IPS-11a (cell line): ENCODE data around the gene CHRNB2.
A peak's percentile ranks its signal among the peaks of the same experiment; 100 is the strongest.

ENCODE experiments used
- H3K4me3 ChIP-seq: one replicate; pipeline ENCODE4 v1.5.1; 2013; ENCODE audit warnings: low read depth, low read length, control low read depth

CHRNB2 gene

DNA sequence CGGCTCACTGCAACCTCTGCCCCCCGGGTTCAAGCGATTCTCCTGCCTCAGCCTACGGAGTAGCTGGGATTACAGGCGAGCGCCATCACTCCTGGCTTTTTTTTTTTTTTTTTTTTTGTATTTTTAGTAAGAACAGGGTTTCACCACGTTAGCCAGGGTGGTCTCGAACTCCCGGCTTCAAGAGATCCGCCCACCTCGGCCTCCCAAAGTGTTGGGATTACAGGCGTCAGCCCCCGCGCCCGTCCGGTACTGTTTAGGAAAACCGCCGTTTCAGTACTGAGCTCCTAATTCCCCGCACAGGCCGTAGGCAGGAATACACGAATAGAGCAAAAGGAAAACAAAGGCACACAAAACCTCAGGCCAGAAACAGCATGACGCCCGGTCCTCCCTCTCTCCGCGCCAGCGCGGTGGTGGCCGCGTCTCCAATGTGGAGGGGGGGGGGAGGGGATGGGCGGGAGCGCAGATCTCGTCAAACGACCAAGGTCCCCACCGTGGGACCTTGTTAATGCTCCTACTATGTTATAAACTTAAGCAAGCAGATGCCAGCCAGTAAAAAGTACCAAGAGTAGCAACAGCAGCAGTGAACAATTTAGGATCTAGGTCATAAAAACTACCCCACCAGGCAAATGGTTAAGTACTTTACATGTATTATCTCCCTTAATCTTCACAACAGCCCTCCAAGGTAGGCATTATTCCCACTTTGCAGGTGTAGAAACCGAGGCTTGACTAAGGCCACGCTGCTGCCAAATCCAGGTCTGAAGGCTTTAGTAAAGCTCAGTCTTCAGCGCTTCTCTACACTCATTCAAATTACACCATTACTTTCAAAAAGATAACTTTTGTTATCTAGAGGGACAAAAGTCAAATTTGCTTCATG lies 41.1 kb downstream of the CHRNB2 start:
- H3K4me3 ChIP-seq = peak overlapping the region; percentile 96

DNA sequence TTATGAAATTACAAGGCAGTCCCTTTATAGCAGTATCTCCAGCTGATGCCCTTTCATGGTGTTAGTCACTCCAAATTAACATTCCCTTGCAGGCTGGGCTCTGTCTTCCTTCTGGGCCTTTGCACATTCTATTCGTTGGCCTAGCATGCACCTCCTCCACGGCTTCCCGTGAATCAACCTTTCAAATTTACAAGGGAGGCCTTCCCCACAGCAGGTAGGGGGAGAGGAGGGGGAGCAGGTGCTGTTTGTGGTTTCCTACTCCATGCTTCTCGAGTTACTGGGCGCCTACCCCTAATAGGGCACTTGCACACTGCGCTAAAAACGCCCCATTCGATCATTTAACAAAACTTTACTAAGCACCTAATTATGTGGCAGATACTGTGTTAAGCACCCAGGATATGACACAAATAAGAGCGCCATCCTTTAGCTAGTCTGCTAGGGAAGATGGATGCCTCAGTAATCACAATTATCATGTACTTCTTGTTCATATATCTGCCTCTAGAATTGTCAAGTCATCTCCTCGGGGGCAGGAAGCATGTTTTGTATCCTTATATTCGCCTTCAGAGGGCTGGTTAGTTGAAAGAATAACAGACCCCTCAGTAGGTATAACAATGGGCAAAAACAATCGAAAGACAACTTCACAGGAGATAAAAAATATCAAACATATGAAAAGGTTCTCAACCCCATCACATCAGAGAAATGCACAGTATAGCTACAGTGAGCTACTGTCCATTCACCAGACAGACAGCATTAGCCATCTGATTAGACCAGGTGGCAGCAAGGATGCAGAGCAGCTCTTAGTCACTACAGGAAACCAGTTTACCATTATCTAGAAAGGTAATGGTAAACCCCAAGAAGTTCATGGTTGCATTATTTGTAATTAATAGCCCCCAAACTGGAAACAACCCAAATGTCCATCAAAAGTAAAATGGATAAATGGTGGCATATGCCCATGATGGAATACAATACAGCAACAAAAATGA lies 42.1 kb downstream of the CHRNB2 start:
- H3K4me3 ChIP-seq = no peak overlapping the region

DNA sequence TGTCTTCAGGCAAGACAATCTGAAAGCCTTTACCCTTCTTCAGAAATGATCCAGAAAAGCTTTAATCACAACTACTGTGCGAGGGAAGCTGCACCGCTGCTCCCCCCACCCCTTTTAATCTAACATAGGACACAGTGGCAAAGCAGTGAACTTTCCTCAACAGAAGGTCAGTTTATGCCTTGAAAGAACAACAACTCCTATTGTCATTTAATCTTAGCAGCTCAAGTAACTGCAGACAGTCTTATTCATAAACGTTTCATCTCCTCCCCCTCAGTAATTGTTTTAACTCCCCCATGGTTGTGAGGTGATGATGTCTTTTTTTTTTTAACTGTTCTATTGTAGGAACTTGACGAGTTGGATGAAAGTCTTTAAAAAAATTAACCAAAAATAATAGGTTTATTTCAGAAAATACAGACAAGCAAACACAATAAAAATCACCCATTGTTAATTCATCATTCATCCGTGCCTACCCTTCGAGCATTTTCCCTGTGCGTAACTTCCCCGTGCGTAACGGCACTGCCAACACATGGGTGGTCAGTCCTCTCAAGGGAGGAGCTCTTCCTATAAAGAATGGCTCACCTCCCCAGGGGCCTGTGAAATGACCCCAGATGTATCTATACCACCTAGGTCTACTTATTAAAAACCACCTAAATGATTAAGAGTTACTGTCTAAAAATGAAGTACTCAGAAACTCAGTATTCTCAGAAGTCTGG lies 43.7 kb downstream of the CHRNB2 start:
- no peak overlapping the region for H3K4me3 ChIP-seq

DNA sequence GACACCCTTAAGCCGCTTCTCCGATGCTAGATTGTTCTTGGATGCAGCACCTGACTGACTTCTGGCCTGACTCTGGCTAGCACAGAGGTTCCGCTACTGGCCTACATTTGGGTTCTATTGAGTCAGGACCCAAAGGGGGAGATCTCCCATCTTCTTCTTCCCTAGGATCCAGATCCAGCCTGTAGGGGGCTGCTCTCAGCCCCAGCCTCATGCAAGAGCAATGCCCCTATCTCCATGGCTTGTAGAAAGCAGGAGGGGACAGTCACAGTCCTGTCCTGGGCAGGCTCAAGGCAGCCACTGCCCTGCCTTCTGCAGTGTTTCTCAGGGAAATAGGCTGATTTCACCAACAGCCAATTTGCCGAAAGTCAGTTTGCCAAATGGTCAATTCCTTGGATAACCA lies 46.7 kb downstream of the CHRNB2 start:
- H3K4me3 ChIP-seq = no peak overlapping the region

DNA sequence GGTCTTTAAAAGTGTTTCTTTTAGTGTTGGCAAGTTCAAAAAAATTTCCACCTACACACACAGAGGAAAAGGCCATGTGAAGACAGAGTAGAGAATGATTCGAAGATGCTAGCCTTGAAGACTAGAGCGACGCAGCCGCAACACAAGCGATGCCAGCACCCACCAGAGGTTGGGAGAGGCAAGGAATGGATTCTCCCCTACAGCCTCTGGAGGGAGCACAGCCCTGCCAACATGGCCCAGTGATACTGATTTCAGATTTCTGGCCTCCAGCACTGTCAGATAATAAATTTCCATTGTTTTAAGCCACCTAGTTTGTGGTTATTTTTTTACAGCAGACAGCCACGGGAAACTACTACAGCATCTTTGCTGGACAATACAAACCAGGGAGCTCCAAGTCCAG lies 47.3 kb downstream of the CHRNB2 start:
- H3K4me3 ChIP-seq = no peak overlapping the region

DNA sequence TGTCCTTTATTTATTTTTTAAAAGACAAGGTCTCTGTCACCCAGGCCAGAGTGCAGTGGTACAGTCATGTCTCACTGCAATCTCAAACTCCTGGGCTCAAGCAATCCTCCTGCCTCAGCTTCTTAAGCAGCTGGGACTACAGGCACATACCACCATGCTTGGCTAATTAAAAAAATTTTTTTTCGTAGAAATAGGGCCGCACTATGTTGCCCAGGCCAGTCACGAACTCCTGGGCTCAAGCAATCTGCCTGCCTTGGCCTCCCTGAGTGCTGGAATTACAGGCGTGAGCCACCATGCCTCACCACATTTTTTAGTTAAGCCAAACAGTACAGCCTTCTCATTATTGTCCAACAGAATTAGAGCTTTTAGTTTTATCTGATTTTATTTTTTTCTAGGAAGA lies 47.8 kb downstream of the CHRNB2 start:
- H3K4me3 ChIP-seq = no peak overlapping the region

DNA sequence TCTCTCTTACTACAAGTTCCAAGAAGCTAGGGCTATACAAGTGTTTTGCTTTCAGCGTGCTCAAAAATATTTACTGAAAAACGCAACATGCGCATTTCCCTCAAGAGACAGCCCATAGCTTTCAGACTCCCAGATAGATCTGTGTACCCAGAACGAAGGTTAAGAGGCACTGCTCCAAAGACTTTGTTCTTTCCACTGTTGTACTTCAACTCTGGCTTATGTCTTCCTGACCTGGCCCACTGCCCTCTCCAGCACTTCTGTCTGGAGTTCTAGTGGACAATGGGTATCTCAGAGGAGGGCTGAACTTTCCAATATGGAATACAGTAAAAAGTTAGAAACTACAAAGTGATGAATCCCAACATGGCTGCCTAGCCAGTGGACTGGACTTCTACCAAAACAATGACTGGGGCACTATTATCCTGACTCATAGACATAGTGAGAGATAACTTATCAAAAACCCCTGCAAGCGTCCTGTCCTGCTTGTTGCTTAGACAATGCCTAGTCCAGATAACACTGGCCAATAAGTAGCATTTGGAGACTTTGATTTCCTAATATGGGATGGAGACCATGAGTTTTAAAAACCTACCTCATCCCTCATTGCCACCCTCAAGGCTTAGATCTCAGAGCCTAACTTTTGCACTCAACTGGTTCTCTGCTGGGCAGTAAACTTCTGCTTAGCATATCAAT lies 49.2 kb downstream of the CHRNB2 start:
- H3K4me3 ChIP-seq = no peak overlapping the region

DNA sequence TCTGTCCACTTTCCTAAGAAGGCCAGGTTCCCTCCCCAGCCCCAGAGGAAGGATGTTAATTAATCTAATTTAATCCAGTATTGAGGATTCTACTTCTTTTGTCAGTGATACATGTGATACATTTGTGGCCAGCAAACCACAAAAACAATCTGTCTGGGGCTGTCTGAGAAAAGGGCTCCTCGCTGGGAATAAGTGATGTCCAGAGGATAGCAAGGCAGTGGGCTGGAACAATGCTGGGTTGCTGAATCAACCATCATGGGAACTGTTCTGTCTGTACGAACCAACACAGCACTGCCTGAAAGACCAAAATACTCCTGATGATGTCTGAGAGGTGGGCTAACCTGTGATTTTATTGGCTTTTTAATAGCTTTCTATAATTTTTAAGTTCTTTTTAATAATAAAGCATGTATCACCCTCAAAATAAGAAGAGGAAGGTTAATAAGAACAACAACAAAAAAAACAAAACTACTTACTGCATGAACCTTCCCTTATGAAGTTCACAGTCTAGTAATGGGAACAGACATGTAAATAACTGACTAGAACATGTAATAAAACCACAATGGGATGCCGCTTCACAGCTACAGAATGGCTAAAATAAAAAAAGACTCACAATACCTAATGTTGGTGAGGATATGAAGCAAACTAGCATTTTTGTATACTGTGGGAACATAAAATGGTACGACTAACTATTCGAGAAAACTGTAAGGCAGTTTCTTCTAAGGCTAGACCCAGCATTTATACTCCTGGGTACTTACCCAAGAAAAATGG lies 51.8 kb downstream of the CHRNB2 start:
- no peak overlapping the region for H3K4me3 ChIP-seq

DNA sequence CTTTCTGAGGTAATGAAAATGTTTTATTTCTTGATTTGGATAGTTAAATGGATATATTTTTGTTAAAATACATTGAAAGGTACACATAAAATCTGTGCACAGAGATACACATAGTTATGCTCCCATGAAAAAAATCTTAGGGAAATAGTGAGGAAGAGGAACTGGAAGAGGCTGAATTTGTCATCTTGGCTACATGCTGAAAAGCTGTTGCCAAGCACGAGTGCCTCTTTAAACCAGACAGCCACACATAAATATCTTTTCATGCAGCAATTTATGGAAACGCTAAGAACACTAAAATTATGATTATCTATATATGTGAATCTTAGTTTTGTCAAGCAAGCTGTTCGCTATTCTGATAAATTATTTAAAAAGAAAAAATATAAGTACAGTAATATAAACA lies 53.2 kb downstream of the CHRNB2 start:
- no peak overlapping the region for H3K4me3 ChIP-seq

DNA sequence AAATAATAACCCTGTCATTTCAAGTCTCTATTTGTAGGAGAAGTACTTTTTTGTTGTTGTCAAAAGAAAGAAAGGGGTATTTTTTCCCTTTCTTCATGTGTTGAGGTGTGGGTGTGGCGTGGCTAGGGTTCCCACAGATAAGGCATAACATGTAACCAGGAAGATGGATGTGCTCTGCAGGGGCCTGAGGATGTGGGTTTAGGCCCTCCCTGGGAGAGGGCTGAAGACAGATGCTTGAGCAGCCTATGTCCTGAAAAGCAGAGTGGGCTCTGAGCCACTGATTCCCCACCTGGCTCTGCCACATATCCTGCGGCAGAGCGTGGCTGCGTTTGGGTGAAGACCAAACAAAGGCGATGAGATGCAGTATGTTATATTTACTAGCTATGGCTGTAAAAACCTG lies 54.3 kb downstream of the CHRNB2 start:
- H3K4me3 ChIP-seq = no peak overlapping the region

DNA sequence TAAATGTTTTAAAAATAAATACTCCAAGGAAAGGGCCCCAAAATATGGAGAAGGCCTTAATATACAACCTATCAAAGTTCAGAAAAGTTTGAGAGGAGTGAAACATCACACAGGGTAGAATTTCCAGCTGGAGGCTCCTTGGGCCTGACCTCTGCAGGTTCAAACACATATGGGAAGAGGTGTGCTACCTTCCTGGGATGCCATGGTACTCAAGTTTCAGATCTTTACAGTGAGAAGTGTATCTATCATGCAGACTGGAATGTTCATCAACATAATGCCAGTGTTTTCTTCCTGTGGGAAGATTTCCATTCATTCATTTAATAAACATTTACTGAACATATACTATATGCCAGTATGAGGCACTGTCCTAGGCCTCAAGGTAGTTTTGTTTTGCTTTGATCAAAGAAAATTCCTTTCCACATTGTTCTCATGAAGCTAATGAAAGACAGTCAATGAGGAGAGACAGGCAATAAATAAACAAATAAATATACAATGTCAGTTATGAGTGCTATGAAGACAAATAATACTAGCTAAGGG lies 55.0 kb downstream of the CHRNB2 start:
- no peak overlapping the region for H3K4me3 ChIP-seq

DNA sequence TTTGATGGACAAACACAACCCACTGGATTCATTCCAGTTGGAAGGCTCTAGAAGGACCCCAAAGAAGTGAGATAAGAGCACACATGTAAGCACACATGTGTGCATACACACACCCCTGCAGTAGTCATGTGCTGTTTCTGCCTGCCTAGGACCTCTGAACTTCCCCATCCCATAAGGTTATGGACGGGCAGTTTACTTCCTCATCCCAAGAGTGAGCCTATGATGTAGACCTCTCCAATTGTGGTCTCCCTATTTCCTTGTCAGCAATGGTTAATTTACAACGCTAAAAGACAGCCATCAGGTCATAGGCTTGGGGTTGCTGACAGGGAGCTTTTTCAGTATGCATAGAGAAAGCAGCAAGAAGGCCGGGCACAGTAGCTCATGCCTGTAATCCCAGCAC lies 55.8 kb downstream of the CHRNB2 start:
- no peak overlapping the region for H3K4me3 ChIP-seq

DNA sequence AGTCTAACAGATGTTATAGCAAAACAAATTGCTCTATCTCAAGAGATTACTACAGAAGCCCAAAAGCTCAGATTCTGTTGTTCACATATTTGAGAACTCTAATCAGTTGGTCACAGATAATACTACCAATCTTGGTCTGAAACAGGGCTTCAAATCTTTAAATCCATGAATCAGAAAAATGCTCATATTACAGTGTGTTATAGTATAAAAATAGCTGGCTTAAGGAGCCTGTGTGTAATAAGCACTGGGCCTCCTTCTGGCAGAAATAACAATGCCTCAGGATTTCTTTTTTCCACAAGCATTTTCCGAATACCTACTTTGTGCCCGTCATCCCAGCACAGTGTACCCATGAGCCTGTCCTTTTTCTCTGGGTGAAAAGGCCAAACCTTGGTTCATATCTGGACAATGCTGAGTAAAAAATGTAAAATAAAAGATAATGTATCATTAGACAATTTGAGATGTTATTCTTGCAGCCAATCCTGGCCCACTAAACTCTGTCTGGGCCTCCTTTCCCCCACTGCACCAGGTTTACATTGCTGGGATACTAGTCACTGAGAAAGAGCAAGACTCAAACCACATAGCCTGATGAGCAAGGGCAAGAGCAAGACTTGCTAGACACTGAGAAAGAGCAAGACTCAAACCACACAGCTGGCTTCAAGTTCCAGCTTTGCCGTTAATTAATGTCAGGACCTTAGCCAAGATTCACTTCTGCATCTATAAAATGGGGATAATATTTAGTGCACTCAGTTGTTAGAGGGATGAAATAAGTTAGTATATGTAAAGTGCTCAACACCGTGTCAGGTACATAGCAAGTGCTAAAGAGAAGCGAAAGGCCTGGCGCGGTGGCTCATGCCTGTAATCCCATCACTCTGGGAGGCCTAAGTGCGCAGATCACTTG lies 57.4 kb downstream of the CHRNB2 start:
- H3K4me3 ChIP-seq = no peak overlapping the region

DNA sequence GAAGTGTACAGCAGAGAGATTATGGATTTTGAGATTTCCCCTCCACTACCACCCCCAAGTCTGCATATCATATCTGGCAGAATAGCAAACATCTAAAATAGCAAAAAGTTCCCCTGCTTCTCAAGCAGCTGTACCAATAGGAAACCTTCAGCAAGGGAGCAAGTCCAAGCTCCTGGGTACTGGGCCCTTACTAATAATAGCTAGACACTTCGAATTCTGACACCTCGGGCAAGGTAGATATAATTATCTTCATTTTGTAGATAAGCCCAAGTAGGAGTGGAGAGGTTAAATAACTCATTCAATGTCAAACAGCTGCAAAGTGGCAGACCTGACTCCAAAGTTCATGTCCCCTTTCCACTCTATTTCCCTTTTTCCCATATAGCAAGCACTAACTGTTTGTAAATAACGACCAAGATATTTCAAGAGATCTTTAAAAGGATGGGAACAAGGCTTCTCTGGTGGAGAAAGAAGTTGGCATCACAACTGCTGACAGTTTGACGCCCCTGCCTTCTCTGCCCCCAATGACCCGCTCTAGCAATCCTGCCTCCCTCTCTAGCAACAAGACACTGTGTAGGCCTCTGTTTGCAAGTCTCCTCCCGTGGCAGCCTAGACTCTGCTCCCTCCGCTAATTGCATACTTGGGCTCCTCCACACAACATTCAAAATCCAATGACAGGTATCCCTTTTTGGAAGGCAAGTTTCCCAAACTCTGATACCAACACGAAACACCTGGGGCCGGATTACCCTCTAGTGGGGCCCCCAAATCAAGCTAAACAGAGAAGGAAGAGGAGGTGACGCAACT lies 59.1 kb downstream of the CHRNB2 start:
- peak overlapping the region; percentile 87 for H3K4me3 ChIP-seq

DNA sequence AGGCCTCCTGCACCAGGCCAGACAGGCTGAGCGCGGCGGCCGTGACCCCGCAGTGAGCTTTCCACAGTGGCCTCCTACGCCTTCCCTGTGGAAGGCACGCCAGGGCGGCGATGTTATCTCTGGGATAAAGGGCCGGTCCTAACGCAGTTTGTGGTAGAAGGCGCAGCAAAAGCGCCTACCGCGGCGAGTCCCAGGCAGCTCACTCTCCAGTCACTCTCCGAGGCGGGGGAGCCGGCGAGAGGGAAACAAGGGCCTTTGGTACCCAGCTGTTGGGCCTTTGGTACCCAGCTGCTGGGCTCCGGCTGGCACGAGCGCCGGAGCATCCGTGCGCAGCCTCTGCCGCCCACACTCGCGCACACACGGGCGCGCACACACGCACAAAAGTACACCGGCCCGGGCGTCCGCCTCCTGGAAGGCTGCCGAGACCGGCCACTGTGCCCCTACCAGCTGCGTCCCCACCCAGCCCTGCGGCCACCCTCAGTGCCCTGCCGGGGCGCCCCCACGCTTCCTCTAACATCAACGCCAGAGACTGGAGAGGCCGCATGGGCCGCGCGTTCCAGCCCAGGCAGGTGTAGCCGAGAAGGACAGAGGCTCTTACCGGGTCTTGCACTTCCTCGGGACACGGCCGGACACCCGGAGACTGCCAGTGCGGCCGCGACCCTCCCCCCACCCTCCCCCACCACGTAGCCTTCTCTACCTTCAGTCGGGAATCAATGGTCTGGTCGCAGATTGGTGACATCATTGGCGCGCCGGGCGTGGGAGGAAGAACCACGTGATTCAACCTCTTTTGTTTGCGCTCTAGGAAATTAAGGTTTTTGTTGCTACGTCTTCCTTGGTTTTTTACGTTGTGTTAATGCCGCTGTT lies 59.9 kb downstream of the CHRNB2 start:
- peak overlapping the region; percentile 87 for H3K4me3 ChIP-seq

DNA sequence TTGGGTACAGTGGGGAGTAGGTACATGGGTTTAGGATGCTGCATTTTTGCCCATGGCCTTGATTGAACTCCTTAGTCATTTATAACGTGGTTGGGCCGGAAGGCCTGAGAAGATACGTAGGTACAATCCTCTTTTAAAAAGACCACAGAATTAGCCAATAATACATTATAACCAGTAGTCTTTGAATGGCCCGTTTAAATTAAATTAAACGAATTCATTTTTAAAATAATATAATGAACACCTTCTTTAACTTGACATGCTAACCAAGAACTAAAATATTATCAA lies 60.5 kb downstream of the CHRNB2 start:
- peak overlapping the region; percentile 87 for H3K4me3 ChIP-seq

DNA sequence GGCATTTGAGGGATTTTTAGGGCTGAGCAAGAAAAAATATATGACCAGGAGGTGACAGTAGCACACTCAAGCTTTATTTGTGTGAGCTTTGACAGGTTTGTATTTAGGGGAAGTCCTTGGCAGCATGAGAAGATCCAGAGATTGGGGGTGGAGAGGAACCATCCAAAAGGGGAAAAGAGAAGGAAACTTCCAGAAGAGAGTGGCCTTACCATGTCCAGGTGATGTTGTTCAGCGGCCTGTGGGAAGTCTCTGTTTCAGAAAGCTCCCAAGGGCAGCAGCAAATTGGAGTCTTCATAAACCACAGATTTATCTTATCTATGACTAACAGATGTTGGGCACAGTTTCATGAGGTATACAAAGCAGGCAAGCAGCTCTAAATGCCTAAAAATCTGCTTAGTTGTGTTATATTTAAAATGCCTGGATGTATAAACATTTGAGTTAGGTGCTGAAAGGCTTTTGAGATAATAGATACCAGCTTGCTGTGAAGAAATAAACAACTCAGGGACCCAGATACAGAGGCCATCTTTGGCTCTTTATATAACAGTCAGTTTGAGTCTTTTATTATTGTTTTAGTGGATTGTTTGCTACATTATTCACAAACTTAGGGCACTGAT lies 61.6 kb downstream of the CHRNB2 start:
- H3K4me3 ChIP-seq = no peak overlapping the region
